ENCODE results near the gene ARHGAP22. TPM values are rescaled to one million over a fixed set of nuclear protein-coding genes. Genes with fewer than 3 reads are reported as not detected.

ARHGAP22 gene
- polyA plus RNA-seq, 1 of the 3 experiments (the other 2 are of a cell fraction), result 12.4 TPM

DNA sequence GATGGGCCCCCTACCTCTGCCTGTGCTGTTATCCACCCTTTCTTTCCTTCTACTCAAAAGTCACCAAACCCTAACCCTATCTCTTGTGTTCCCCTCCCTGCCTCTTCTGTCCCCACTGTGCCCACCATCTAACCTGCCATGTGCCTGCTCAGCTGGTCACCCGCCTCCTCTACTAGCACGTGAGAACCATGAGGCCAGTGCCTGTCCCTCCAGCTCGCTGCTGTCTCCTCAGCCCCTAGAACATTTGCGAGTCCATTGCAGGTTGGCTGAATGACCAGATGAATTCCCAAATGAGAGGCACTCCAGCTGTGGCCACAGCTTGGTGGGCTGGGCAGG is 129.0 kb downstream of the ARHGAP22 start:
- H3K27me3 ChIP-seq (ENCODE audit: insufficient read depth), result no peaks in the 10 kb centered on the region
- no peaks in the 10 kb centered on the region for H3K9me3 ChIP-seq
- peaks cover 10% of the 10 kb centered on the region; the same call in 1 of the 2 replicates for H4K20me1 ChIP-seq (ENCODE audit: insufficient read depth)
- no peaks in the 10 kb centered on the region for H3K9me2 ChIP-seq
- H3K9ac ChIP-seq, result no peak overlapping the region
- DNase-seq, result no peak
- H2AFZ ChIP-seq (ENCODE audit: low read depth), result no peak overlapping the region
- H3K4me2 ChIP-seq, result no peak overlapping the region
- CTCF ChIA-PET, result interaction anchor here (0.8 to 1.3 kb wide), 3 partner anchors 77 to 180 kb away, joined by 3 to 6 read pairs (median 3); no protein-coding TSS in a partner anchor
- WGBS (ENCODE audit: low lambda C conversion rate), result 94% methylated on average over 4 of the region's 4 CpGs
- no peak overlapping the region for H3K4me3 ChIP-seq (ENCODE audit: low read depth in 2 of 2, low read length in 1 of 2)
- H3K79me2 ChIP-seq (ENCODE audit: insufficient read depth), result peaks cover 68% of the 10 kb centered on the region; the same call in 1 of the 2 replicates
- TF ChIP-seq FOXJ3 (CRISPR knock-in tag; IDR thresholded peaks at IDR 0.05) (no peak), JUND (IDR thresholded peaks at IDR 0.05) (no peak), NRF1 (IDR thresholded peaks at IDR 0.05; ENCODE audit: low read depth, low read length) (no peak), RFX5 (IDR thresholded peaks at IDR 0.05; ENCODE audit: low read length) (no peak), RAD21 (IDR thresholded peaks at IDR 0.05; ENCODE audit: low read length) (no peak), TAF1 (IDR thresholded peaks at IDR 0.05; ENCODE audit: borderline replicate concordance, low read depth, low read length) (no peak)
- TF ChIP-seq, protein P1, sequence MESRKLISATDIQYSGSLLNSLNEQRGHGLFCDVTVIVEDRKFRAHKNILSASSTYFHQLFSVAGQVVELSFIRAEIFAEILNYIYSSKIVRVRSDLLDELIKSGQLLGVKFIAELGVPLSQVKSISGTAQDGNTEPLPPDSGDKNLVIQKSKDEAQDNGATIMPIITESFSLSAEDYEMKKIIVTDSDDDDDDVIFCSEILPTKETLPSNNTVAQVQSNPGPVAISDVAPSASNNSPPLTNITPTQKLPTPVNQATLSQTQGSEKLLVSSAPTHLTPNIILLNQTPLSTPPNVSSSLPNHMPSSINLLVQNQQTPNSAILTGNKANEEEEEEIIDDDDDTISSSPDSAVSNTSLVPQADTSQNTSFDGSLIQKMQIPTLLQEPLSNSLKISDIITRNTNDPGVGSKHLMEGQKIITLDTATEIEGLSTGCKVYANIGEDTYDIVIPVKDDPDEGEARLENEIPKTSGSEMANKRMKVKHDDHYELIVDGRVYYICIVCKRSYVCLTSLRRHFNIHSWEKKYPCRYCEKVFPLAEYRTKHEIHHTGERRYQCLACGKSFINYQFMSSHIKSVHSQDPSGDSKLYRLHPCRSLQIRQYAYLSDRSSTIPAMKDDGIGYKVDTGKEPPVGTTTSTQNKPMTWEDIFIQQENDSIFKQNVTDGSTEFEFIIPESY (IDR thresholded peaks at IDR 0.05; ENCODE audit: borderline replicate concordance, low read depth), result no peak
- peaks cover 0 to 45% of the 10 kb centered on the region in 2 experiments; a peak in 1 of 4 replicates for H3K4me1 ChIP-seq (ENCODE audit: control insufficient read depth in 1 of 2, insufficient read depth in 2 of 2, low read depth in 1 of 2, low read length in 1 of 2)
- peaks cover 0 to 5% of the 10 kb centered on the region in 2 experiments for H3K36me3 ChIP-seq (replicated peaks in 1 of 2; ENCODE audit: control insufficient read depth in 1 of 2, insufficient read depth in 2 of 2, low read length in 1 of 2)
- peak overlapping the region in 1 of 2 experiments; percentile 94; a peak in 2 of 4 replicates for H3K27ac ChIP-seq (ENCODE audit: low read depth in 2 of 2, low read length in 1 of 2)
- H3F3A ChIP-seq (replicated peaks; ENCODE audit: insufficient read depth), result peaks cover 3% of the 10 kb centered on the region
- POLR2A ChIA-PET, result interaction anchor here (0.7 kb wide), 1 partner anchor 44 kb away, joined by 3 read pairs; no protein-coding TSS in a partner anchor

DNA sequence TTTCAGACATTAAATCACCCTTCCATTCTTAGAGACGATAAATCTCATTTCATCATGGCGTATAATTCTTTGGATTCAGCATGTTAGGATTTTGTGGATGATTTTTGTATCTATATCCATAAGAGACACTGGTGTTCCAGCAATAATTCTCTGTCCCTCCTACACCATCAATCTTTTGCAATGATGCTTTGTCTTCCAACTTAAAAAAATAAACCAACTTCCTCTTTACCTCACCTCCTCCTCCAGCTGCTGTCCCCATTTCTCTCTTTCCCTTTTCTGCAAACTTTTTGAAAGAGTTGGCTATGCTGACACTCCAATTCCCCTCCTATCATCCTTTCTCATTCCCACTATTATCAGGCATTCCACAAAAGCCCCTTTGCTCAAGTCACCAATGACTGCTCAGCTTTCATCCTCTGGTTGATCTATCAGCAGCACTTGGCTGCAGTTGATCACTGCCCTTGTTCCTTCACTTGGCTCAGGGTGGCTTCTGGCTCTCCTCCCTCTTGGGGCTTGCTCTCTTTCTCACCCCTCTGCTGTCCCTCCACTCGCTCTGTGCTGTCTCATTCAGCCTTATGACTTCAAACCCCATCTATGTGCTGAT is 130.0 kb downstream of the ARHGAP22 start:
- Histone ChIP-seq H3F3A (replicated peaks; ENCODE audit: insufficient read depth) (peaks cover 3% of the 10 kb centered on the region), H3K36me3 (replicated peaks in 1 of 2; ENCODE audit: control insufficient read depth in 1 of 2, insufficient read depth in 2 of 2, low read length in 1 of 2) (peaks cover 0 to 5% of the 10 kb centered on the region in 2 experiments), H4K20me1 (ENCODE audit: insufficient read depth) (peaks cover 21% of the 10 kb centered on the region), H3K4me1 (ENCODE audit: control insufficient read depth in 1 of 2, insufficient read depth in 2 of 2, low read depth in 1 of 2, low read length in 1 of 2) (peaks cover 0 to 45% of the 10 kb centered on the region in 2 experiments; a peak in 1 of 4 replicates), H3K9me3 (no peaks in the 10 kb centered on the region), H3K4me3 (ENCODE audit: low read depth in 2 of 2, low read length in 1 of 2) (no peak overlapping the region), H3K9me2 (no peaks in the 10 kb centered on the region), H3K27ac (ENCODE audit: low read depth in 2 of 2, low read length in 1 of 2) (peak overlapping the region in 1 of 2 experiments; percentile 94; a peak in 1 of 4 replicates), H3K4me2 (no peak overlapping the region), H2AFZ (ENCODE audit: low read depth) (no peak overlapping the region), H3K27me3 (ENCODE audit: insufficient read depth) (no peaks in the 10 kb centered on the region), H3K9ac (no peak overlapping the region), H3K79me2 (ENCODE audit: insufficient read depth) (peaks cover 70% of the 10 kb centered on the region; the same call in 1 of the 2 replicates)
- WGBS (ENCODE audit: low lambda C conversion rate), result 98% methylated on average over 3 of the region's 3 CpGs
- no peak for DNase-seq
- CTCF ChIA-PET, result interaction anchor here (0.6 to 1.2 kb wide), 4 partner anchors 47 to 1986 kb away, joined by 3 to 4 read pairs (median 3); no protein-coding TSS in a partner anchor
- TF ChIP-seq CHD2 (IDR thresholded peaks at IDR 0.05; ENCODE audit: low read length, partially characterized antibody) (no peak), FOSL2 (IDR thresholded peaks at IDR 0.05; ENCODE audit: borderline replicate concordance, low read depth) (no peak), ELF1 (IDR thresholded peaks at IDR 0.05) (no peak)
- TF ChIP-seq, protein P2, sequence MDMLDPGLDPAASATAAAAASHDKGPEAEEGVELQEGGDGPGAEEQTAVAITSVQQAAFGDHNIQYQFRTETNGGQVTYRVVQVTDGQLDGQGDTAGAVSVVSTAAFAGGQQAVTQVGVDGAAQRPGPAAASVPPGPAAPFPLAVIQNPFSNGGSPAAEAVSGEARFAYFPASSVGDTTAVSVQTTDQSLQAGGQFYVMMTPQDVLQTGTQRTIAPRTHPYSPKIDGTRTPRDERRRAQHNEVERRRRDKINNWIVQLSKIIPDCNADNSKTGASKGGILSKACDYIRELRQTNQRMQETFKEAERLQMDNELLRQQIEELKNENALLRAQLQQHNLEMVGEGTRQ (IDR thresholded peaks at IDR 0.05; ENCODE audit: borderline replicate concordance, low read depth, low read length), result no peak
- POLR2A ChIA-PET, result no interaction called here
